ENCODE measurements around the gene CAMK2B.
"Not testable (repeated sequence)": the region's sequence is repeated elsewhere in the genome, so short reads cannot be mapped to it uniquely, and the experiment has no call there.

The CAMK2B gene

DNA sequence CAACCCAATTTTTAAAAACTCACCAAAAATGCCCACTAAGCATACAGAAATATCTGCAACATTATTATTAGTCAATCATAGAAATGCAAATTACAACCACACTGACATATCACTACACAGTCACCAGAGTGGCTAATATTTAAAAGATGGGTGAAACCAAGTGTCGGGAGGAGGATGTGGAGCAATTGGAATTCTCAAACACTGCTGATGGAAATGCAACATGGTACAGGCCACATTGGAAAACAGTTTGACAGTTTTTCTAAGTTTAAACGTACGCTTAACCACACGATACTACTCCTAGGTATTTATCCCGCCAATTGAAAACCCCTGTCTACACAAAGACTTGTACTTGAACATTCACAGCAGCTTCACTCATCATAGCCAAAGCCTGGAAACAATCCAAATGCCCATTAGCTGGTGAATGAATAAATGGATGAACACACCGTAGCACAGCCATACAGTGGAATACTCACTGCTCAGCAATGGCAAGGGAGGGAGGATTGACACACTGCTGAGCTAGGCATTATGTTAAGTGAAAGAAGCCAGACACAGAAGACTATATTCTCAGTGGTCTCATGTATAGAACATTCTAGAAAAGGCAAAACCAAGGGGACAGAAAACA is 152.5 kb downstream of the CAMK2B start:
- no peak for DNase-seq (ENCODE audit: low spot score)

DNA sequence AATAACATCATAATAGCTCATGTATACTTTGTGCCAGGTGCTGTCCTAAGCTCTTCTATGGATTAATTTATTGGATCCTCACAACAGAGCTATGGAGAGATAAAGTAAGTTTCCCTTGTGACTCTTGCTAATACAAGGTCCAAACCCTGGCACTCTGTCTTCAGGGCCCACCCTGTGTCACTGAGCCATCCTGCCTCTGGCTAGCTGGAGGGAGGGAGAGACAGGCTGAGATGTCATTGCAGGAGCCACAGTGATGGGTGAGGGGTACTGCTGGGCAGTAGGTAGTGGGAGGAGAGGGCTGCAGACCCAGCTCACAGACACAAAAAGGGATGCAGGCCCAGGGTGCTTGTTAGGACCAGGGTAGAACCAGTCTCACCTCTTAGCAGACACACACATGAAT is 153.0 kb downstream of the CAMK2B start:
- no peak for DNase-seq (ENCODE audit: low spot score)

DNA sequence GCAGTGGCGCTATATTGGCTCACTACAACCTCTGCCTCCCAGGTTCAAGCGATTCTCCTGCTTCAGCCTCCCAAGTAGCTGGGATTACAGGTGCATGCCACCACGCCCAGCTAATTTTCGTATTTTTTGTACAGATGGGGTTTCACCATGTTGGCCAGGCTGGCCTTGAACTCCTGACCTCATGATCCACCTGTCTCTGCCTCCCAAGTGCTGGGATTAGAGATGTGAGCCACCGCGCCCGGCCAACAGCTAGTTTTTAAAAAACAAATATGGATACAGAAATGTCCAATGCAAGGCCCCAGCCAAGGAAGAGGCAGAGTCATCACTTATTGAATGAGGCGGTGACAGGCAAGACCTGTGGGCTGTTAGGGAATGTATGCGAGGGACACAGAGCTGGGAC is 153.5 kb downstream of the CAMK2B start:
- not testable (repeated sequence) for DNase-seq (ENCODE audit: low spot score)

DNA sequence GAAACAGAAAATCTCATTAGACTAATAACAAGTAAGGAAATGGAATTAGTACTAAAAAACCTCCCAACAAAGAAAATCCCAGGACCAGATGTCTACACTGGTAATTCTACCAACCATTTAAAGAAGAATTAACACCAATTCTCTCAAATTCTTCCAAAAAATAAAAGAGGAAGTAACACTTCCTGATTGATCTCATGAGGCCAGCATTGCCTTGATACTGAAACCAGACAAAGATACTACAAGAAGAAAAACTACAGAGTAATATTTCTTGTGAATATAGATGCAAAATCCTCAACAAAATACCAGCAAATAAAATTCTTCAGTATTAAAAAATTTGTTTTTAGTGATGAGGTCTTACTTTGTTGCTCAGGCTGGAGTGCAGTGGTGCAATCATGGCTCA is 157.5 kb downstream of the CAMK2B start:
- no peak for DNase-seq (ENCODE audit: low spot score)

Measured in SK-N-DZ (cell line).